CD14-positive monocyte (primary cell): ENCODE data around the gene ACSL5. TPM values are rescaled to one million over a fixed set of nuclear protein-coding genes. Genes with fewer than 3 reads are reported as not detected.
A peak's percentile ranks its signal among the peaks of the same experiment; 100 is the strongest.

ENCODE experiments used
- DNase-seq, 3 donors: peaks; one replicate each; pipeline ENCODE4 v3.0.0-alpha.2; 2011 to 2022
- H2AFZ ChIP-seq: 2 replicates; pipeline ENCODE4 v1.6.0; 2012; ENCODE audit warnings: mild to moderate bottlenecking, low read depth, low read length, inconsistent platforms; ENCODE audit not compliant: insufficient read depth, poor library complexity, severe bottlenecking
- H3K27ac ChIP-seq, 2 donors: 1 replicate in 1 of 2; 2 replicates in 1 of 2; pipeline ENCODE4 v1.5.1; 2012 to 2013; ENCODE audit warnings: low read length in 2 of 2, control low read depth in 1 of 2, inconsistent platforms in 1 of 2, low read depth in 1 of 2, mild to moderate bottlenecking in 1 of 2
- H3K27me3 ChIP-seq, 2 donors: one replicate each; pipeline versions ENCODE4 v1.6.0 to v1.6.1; 2011 to 2013; ENCODE audit warnings: low read length in 2 of 2; ENCODE audit not compliant: control insufficient read depth in 2 of 2, insufficient read depth in 2 of 2
- H3K36me3 ChIP-seq, 2 donors: replicated peaks in 1 of 2; 1 replicate in 1 of 2; 2 replicates in 1 of 2; pipeline versions ENCODE4 v1.5.1 to v1.6.1; 2012 to 2013; ENCODE audit warnings: low read length in 2 of 2, control low read depth in 1 of 2, inconsistent platforms in 1 of 2, mild to moderate bottlenecking in 1 of 2; ENCODE audit not compliant: insufficient read depth in 2 of 2, control insufficient read depth in 1 of 2
- H3K4me1 ChIP-seq, 2 donors: 1 replicate in 1 of 2; 2 replicates in 1 of 2; pipeline versions ENCODE4 v1.5.1 to v1.6.1; 2012 to 2013; ENCODE audit warnings: low read length in 2 of 2, control low read depth in 1 of 2, inconsistent platforms in 1 of 2, mild to moderate bottlenecking in 1 of 2, moderate library complexity in 1 of 2; ENCODE audit not compliant: insufficient read depth in 2 of 2, control insufficient read depth in 1 of 2
- H3K4me2 ChIP-seq: replicated peaks from 2 replicates; pipeline ENCODE3; 2012; ENCODE audit warnings: low read length, moderate library complexity, mild to moderate bottlenecking; ENCODE audit not compliant: poor library complexity, severe bottlenecking; ENCODE audit errors: extremely low read depth
- H3K4me3 ChIP-seq, 3 experiments: fragments of 200-600 bp in 1 of 3; sonication (generic) in 1 of 3; replicated peaks in 1 of 3; 1 replicate in 2 of 3; 2 replicates in 1 of 3; pipeline ENCODE4 v1.5.1; 2011 to 2013; ENCODE audit warnings: low read length in 3 of 3, mild to moderate bottlenecking in 3 of 3, control low read depth in 2 of 3, low read depth in 2 of 3, inconsistent platforms in 1 of 3, moderate library complexity in 1 of 3
- H3K79me2 ChIP-seq: 2 replicates; pipeline ENCODE4 v1.6.0; 2012; ENCODE audit warnings: mild to moderate bottlenecking, control low read depth, inconsistent platforms, low read length, moderate library complexity; ENCODE audit not compliant: insufficient read depth
- H3K9ac ChIP-seq: 2 replicates; pipeline ENCODE4 v1.6.0; 2017; ENCODE audit warnings: low read length, mild to moderate bottlenecking; ENCODE audit not compliant: insufficient read depth, poor library complexity, severe bottlenecking
- H3K9me3 ChIP-seq, 2 donors: replicated peaks in 1 of 2; 1 replicate in 1 of 2; 2 replicates in 1 of 2; pipeline versions ENCODE4 v1.5.1 to v1.6.1; 2012 to 2013; ENCODE audit warnings: low read length in 2 of 2, control low read depth in 1 of 2; ENCODE audit not compliant: control insufficient read depth in 1 of 2, insufficient read depth in 1 of 2
- H4K20me1 ChIP-seq: 2 replicates; pipeline ENCODE4 v1.6.0; 2012; ENCODE audit warnings: mild to moderate bottlenecking, low read length, control low read depth, moderate library complexity; ENCODE audit not compliant: insufficient read depth
- H3K27ac Mint-ChIP-seq, 7 donors: one replicate each; pipeline ENCODE4 v1.8.0; 2020; ENCODE audit warnings: mild to moderate bottlenecking in 7 of 7, mixed read lengths in 7 of 7, moderate library complexity in 6 of 7, inconsistent platforms in 2 of 7
- H3K27me3 Mint-ChIP-seq, 3 donors: one replicate each; pipeline ENCODE4 v1.8.0; 2021 to 2022; ENCODE audit warnings: low read depth in 3 of 3, mild to moderate bottlenecking in 3 of 3, mixed read lengths in 3 of 3, moderate library complexity in 3 of 3, inconsistent platforms in 1 of 3
- H3K36me3 Mint-ChIP-seq, 2 donors: one replicate each; pipeline ENCODE4 v1.8.0; 2020; ENCODE audit warnings: mixed read lengths in 2 of 2, inconsistent platforms in 1 of 2, mild to moderate bottlenecking in 1 of 2
- H3K4me1 Mint-ChIP-seq: one replicate; pipeline ENCODE4 v1.8.0; 2020; ENCODE audit warnings: mild to moderate bottlenecking, mixed read lengths
- H3K4me3 Mint-ChIP-seq, 2 donors: one replicate each; pipeline ENCODE4 v1.8.0; 2020; ENCODE audit warnings: mild to moderate bottlenecking in 2 of 2, mixed read lengths in 2 of 2, moderate library complexity in 1 of 2
- H3K9me3 Mint-ChIP-seq, 7 donors: one replicate each; pipeline ENCODE4 v1.8.0; 2020 to 2022; ENCODE audit warnings: mixed read lengths in 7 of 7, mild to moderate bottlenecking in 6 of 7, moderate library complexity in 6 of 7, inconsistent platforms in 2 of 7
- WGBS: methylation state at CpG from one replicate; pipeline ENCODE4 v1.1.5; 2013; ENCODE audit warnings: missing lambda C conversion rate; ENCODE audit not compliant: insufficient coverage; 5-methylcytosine and 5-hydroxymethylcytosine counted together
- intact Hi-C, 2 donors: fragments of 100-400 bp; cut with micrococcal nuclease; formaldehyde crosslinking; loops; one replicate each; pipeline versions ENCODE4 v1.15.0 to v1.15.1; 2023
- polyA plus RNA-seq, 3 donors: library from polyadenylated mRNA; depleted of rRNA in 1 of 3; unstranded in 2 of 3; stranded (reverse) in 1 of 3; fragments of 300-500 nt in 2 of 3; fragments of >200 nt in 1 of 3; fragmentation: Illumina TruSeq in 2 of 3; gene quantifications; 1 replicate in 2 of 3; 2 replicates in 1 of 3; pipeline ENCODE4 v1.2.3, GENCODE V29; 2012 to 2021
- TF ChIP-seq, protein P1 (sequence below): fragments of 200-600 bp; IDR thresholded peaks from one replicate; pipeline ENCODE4 v1.8.0; 2022; ENCODE audit warnings: antibody characterized with exemption, mild to moderate bottlenecking

ACSL5 gene
- polyA plus RNA-seq, 3 donors = 27.5 to 44.4 (median 37.5) TPM

- Mint-ChIP-seq H3K9me3 (no peaks in the 10 kb centered on the region), H3K27ac (no peak overlapping the region), H3K27me3 (no peaks in the 10 kb centered on the region), H3K4me3 (no peak overlapping the region), H3K4me1 (peaks cover 4% of the 10 kb centered on the region), H3K36me3 (peaks cover 9 to 11% of the 10 kb centered on the region in 2 donors)
- TF ChIP-seq, protein P1, sequence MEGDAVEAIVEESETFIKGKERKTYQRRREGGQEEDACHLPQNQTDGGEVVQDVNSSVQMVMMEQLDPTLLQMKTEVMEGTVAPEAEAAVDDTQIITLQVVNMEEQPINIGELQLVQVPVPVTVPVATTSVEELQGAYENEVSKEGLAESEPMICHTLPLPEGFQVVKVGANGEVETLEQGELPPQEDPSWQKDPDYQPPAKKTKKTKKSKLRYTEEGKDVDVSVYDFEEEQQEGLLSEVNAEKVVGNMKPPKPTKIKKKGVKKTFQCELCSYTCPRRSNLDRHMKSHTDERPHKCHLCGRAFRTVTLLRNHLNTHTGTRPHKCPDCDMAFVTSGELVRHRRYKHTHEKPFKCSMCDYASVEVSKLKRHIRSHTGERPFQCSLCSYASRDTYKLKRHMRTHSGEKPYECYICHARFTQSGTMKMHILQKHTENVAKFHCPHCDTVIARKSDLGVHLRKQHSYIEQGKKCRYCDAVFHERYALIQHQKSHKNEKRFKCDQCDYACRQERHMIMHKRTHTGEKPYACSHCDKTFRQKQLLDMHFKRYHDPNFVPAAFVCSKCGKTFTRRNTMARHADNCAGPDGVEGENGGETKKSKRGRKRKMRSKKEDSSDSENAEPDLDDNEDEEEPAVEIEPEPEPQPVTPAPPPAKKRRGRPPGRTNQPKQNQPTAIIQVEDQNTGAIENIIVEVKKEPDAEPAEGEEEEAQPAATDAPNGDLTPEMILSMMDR = no peak
- no peak overlapping the region for H3K27ac ChIP-seq
- no peaks in the 10 kb centered on the region for H3K4me1 ChIP-seq
- no peak for DNase-seq
- intact Hi-C loops = no loop called here
- no peak overlapping the region for H2AFZ ChIP-seq
- H3K79me2 ChIP-seq = peaks cover 40% of the 10 kb centered on the region
- H3K4me3 ChIP-seq = no peak overlapping the region
- no peak overlapping the region for H3K9ac ChIP-seq
- peaks cover 0 to 16% of the 10 kb centered on the region in 2 donors for H3K36me3 ChIP-seq
- WGBS = 90% methylated on average over 1 of the region's 3 CpGs
- H4K20me1 ChIP-seq = peaks cover 76% of the 10 kb centered on the region
- H3K27me3 ChIP-seq = no peaks in the 10 kb centered on the region
- H3K9me3 ChIP-seq = no peaks in the 10 kb centered on the region
- H3K4me2 ChIP-seq = no peak overlapping the region
These were observed 81.2 kb downstream of the ACSL5 start for GRCh38 chr10:112454910-112455779.

- 100% methylated on average over 2 of the region's 2 CpGs for WGBS
- TF ChIP-seq, protein P1 = peak; percentile 9
- intact Hi-C loops = no loop called here
- no peak overlapping the region for H3K9ac ChIP-seq
- Mint-ChIP-seq H3K27me3 (no peaks in the 10 kb centered on the region), H3K4me3 (no peak overlapping the region), H3K36me3 (peaks cover 12 to 18% of the 10 kb centered on the region in 2 donors), H3K27ac (no peak overlapping the region), H3K4me1 (peaks cover 1% of the 10 kb centered on the region), H3K9me3 (no peaks in the 10 kb centered on the region)
- DNase-seq = no peak
- peaks cover 26% of the 10 kb centered on the region for H3K79me2 ChIP-seq
- peaks cover 65% of the 10 kb centered on the region for H4K20me1 ChIP-seq
- H3K4me2 ChIP-seq = no peak overlapping the region
- H3K9me3 ChIP-seq = no peaks in the 10 kb centered on the region
- H2AFZ ChIP-seq = no peak overlapping the region
- H3K27me3 ChIP-seq = no peaks in the 10 kb centered on the region
- no peak overlapping the region for H3K4me3 ChIP-seq
- H3K27ac ChIP-seq = no peak overlapping the region
- H3K36me3 ChIP-seq = peaks cover 6 to 21% of the 10 kb centered on the region in 2 donors
- no peaks in the 10 kb centered on the region for H3K4me1 ChIP-seq
These were observed 82.6 kb downstream of the ACSL5 start for GRCh38 chr10:112456533-112456932.
